ENCODE results near the gene ST3GAL2. TPM values are rescaled to one million over a fixed set of nuclear protein-coding genes. Genes with fewer than 3 reads are reported as not detected.

ST3GAL2 gene
- 28.9 TPM for total RNA-seq

GRCh38 chr16:70438969-70439862 is at the start of gene ST3GAL2:
TSS of gene ST3GAL2 (minus strand) at chr16:70439100. CDS start at chr16:70398530, 40,570 bp downstream.
- DNase-seq (ENCODE audit: low spot score): peak; percentile 94

DNA sequence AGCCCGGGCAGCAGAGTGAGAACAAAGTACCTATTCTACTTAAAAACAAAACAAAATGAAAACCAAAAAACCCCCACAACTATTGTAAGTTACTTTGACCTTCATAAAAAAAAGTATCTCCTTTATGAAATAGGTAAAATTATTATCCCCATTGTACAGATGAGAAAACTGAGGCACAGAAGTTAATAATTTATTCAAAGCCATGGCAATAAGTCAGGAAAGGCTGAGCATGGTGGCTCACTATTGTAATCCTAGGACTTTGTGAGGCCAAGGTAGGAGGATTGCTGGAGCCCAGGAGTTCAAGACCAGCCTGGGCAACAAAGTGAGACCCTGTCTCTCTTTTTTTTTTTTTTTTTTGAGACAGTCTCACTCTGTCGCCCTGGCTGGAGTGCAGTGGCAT is 46.0 kb upstream of the ST3GAL2 start:
- no peak for DNase-seq (ENCODE audit: low spot score)

DNA sequence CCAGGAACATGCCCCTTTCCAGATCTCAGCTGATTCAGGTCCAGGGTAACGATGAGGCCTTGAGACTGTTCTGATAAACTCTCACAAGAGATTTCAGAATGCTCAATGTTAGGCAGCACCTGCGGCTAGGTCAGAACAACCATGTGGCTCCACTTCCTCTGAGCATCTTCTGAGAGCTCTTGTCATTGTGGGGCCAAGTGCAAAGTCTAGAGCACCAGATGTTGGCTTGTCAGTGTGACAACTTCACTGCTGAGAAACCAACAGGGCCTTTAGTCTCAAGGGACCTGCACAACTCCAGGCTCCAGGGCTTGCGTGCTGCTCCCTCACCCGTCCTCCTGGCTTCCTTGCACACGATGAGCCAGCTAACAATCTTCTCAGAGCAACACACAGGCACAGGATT is 44.5 kb upstream of the ST3GAL2 start:
- DNase-seq (ENCODE audit: low spot score): no peak

GRCh38 chr16:70482624-70483023 is 43.7 kb upstream of the ST3GAL2 start:
- DNase-seq (ENCODE audit: low spot score): no peak

DNA sequence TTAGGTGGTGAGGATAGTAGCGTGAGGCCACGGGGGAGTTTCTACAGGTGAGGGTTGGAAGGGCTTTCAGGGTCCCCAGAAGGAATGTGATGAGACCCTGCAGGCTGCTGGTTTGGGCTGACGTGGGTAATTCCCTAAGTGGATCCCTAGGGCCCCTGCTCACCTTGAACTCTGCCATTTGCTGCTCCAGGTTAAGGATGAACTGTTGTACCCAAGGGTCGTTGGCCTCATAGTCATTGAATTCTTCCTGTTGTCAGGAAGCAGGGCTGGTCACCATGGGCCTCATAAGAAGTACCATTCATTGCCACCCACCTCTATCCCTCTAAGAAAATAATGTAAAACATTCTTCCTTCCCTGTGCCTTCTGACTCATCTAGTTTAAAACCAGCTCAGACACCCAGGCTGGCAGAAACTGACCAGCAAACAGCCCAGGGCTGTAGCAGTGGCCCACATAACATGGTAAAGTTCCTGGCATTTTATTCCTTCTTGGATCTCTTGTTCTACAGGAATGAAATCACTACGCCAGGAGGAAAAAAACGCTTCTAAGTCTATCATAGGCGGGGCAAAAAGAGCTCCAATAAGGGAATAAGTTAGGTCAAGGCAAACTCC is 43.1 kb upstream of the ST3GAL2 start:
- DNase-seq (ENCODE audit: low spot score): no peak

- DNase-seq (ENCODE audit: low spot score): no peak
These were observed 41.5 kb upstream of the ST3GAL2 start for GRCh38 chr16:70480127-70481105.

GRCh38 chr16:70478912-70479341 is 40.0 kb upstream of the ST3GAL2 start:
- no peak for DNase-seq (ENCODE audit: low spot score)

DNA sequence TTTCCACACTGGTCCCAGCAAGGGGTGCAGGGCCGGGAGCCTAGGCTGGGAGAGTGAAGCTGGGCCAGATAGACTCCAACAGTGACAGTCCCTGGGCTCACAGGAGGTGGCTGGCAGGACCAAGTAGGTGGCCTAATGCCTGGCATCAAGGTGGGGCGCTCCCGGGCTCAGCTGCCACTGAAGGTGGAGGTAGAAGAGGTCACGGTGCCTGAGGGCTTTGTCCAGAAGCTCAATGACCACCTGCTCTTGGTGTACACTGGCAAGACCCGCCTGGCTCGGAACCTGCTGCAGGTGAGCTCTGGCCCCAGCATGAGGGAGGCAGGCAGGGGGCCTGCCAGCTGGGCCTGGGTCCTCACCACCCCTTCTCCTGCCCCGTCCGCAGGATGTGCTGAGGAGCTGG is 39.3 kb upstream of the ST3GAL2 start:
- DNase-seq (ENCODE audit: low spot score): no peak

DNA sequence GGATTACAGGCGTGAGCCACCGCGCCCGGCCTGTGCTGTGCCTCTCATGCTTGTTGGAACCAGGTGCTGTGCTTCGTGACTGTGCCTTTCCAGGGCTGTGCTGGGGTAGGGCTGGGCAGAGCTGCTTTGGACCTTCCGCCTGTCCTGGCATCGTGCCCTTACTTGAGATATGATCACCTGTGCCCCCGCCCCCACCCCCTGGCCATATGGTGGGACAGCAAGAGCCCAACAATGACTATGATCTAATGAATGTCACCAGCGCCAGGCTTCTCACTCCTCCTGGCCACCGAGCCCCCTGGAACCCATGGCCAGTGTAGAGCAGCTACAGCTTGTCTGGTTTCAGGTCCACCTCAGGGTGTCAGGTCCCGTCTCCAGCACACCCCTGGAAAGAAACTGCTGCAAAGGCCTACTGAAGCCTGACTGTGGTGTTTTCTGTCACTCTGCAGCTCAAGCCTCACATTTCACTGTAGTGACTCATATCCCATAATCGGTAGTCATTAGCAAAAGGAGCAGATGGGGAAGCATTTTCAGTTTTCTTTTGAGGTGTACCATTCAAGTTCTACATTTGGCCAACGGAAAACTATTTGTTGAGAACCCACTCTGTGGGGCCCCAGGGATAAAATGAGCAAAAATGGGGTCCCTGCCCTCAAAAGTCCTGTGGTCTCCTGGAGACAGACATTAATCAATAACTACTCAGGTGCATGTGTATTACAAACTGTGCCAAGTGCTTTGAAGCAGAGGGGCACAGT is 37.5 kb upstream of the ST3GAL2 start:
- no peak for DNase-seq (ENCODE audit: low spot score)

DNA sequence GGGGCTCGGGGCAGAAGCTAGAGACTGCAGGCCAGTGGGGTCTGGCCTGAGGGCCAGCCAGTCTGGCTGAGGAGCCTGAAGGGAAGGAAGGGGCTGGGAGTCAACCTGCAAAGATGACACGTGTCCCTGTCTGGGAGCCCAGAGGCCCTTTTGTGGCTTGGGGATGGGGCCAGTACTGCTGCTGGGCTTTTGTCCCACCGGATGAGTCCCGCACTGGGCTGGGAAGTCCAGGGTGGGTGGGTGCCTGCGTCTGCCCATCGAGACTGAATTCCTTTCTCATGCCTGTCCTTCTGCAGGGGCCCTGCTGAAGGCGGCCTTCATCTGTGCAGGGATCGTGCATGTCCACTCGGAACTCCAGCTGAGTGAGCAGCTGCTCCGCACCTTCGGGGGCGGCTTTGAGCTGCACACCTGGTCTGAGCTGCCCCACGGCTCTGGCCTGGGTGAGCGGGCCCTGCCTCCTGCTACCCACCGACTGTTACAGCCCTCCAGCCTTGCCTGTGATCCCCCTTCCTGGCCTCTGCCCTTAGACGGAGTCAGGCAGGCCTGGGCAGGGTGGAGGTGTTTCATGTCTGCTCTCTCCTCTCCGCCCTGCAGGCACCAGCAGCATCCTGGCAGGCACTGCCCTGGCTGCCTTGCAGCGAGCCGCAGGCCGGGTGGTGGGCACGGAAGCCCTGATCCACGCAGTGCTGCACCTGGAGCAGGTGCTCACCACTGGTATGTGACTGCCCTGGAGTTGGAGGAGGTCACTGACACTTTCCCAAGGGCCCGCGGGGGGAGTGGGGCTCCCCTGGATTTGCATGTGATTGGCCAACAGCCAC is 36.4 kb upstream of the ST3GAL2 start:
- no peak for DNase-seq (ENCODE audit: low spot score)

DNA sequence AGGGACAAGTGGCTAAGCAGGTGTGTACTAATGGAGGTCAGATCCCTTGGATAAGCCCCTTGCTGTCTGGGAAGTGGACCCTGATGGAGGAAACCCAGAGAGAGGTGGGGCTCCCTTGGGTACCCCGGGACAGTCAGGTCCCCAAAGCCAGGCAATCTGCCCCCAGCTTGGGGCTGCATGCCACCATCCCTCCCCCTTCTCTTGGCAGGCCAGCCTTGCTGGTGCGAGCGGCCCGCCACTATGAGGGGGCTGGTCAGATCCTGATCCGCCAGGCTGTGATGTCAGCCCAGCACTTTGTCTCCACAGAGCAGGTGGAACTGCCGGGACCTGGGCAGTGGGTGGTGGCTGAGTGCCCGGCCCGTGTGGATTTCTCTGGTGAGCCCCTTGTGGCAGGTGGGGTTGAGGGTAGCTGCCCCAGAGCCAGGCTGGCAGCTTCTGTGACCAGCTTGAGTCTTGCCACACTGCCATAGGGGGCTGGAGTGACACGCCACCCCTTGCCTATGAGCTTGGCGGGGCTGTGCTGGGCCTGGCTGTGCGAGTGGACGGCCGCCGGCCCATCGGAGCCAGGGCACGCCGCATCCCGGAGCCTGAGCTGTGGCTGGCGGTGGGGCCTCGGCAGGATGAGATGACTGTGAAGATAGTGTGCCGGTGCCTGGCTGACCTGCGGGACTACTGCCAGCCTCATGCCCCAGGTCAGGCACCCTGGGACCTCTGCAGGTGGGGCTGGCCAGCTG is 35.6 kb upstream of the ST3GAL2 start:
- DNase-seq (ENCODE audit: low spot score): no peak

GRCh38 chr16:70473446-70474319 is 34.8 kb upstream of the ST3GAL2 start:
- DNase-seq (ENCODE audit: low spot score): no peak

- no peak for DNase-seq (ENCODE audit: low spot score)
These were observed 34.0 kb upstream of the ST3GAL2 start for GRCh38 chr16:70472786-70473433.

DNA sequence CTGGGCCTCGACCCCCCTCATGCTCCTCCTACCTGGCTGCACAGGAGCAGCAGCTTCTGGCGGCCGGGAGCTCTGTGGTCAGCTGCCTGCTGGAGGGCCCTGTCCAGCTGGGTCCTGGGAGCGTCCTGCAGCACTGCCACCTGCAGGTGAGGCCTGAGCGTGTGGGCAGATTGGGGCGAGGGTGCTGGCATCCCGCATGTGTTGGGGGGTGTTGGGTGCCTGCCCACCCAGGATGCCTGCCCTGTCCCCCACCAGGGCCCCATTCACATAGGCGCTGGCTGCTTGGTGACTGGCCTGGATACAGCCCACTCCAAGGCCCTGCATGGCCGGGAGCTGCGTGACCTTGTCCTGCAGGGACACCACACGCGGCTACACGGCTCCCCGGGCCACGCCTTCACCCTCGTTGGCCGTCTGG is 32.0 kb upstream of the ST3GAL2 start:
- no peak for DNase-seq (ENCODE audit: low spot score)

GRCh38 chr16:70470141-70470926 is 31.4 kb upstream of the ST3GAL2 start:
- DNase-seq (ENCODE audit: low spot score): no peak

- no peak for DNase-seq (ENCODE audit: low spot score)
These were observed 30.1 kb upstream of the ST3GAL2 start for GRCh38 chr16:70468776-70469525.

- DNase-seq (ENCODE audit: low spot score): no peak
These were observed 28.7 kb upstream of the ST3GAL2 start for GRCh38 chr16:70467608-70468007.

Data from ureter (tissue), 1 donor.